GM19397 (cell line): ENCODE measurements around the gene PYGB.
A peak's percentile ranks its signal among the peaks of the same experiment; 100 is the strongest.
"Not testable (repeated sequence)": the region's sequence is repeated elsewhere in the genome, so short reads cannot be mapped to it uniquely, and the experiment has no call there.

Experiments used
- ATAC-seq: cut with Tn5 transposase; IDR thresholded peaks from one replicate; pipeline ENCODE4 v1.9.1; 2021; ENCODE audit warnings: mild to moderate bottlenecking, moderate library complexity; ENCODE audit not compliant: unreplicated experiment

PYGB gene

DNA sequence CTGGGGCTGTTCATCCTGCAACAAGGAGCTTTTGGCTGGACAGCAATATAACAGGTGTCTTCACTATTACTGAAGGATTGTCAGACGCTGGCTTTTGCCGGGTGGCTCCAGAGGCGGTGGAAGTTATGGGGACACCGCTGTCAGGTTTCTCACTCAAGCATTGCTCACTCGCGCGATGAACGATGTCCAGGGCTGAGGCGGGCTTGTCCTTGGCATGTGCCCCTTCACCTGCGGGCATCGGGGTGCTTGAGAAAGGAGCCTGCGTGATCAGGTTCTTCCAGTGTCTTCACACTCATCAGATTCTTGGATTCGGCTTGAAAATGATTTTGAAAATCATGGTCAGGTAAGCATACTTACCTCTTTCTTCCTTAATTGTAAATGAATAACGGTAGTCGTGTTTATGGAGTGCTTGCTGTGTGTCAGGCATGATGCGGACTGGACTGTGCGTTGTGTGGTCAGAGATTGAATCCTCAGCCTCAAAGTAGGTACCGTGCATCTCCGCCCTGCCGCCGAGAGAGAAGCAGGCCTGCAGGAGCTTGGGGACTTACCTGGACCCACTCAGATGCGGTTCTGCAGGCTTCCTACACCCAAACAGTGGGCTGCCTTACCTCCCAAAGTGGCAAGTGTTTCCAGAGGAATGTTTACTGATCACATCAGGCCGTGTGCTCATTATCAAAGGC lies 18.3 kb upstream of the PYGB start:
- ATAC-seq, result no peak

- ATAC-seq, result peak; percentile 83
These were observed 17.6 kb upstream of the PYGB start for GRCh38 chr20:25230166-25230831.

DNA sequence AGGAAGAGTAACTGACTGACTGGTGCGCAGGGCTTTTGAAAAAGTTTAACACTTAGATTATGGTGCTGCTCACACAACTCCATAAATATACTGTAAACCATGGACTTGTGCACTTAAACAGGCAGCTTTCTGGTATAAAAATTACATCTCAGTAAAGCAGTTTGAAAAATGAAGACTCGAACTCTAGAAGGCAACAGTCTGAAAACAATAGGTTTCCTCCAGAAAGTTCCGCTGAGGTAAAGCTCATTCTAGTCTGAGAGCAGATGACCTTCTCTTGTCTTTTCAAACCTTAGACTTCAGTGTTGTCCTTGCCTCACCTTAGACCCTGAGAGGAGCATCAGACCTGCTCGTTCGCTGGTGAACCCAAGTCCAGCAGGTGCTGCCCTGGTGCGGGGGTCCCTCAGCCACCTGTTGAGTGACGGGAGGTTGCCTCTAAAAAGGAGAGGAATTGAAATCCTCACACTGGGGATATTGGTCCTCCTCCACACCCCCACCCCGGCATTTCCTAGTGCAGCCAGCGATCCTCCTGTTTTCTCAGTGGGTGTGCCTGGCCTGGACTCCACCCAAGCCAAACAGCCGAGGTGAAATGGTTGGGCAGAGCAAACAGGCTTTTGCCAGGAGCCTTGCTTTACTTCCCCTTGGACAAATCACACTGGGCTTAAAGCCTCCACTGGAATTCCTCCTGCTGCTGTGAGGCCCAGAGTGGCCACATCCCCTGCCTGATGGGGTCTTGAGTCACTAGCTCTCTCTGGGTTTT lies 14.7 kb upstream of the PYGB start:
- ATAC-seq, result no peak

- ATAC-seq, result not testable (repeated sequence)
These were observed 13.7 kb upstream of the PYGB start for GRCh38 chr20:25234009-25234849.

DNA sequence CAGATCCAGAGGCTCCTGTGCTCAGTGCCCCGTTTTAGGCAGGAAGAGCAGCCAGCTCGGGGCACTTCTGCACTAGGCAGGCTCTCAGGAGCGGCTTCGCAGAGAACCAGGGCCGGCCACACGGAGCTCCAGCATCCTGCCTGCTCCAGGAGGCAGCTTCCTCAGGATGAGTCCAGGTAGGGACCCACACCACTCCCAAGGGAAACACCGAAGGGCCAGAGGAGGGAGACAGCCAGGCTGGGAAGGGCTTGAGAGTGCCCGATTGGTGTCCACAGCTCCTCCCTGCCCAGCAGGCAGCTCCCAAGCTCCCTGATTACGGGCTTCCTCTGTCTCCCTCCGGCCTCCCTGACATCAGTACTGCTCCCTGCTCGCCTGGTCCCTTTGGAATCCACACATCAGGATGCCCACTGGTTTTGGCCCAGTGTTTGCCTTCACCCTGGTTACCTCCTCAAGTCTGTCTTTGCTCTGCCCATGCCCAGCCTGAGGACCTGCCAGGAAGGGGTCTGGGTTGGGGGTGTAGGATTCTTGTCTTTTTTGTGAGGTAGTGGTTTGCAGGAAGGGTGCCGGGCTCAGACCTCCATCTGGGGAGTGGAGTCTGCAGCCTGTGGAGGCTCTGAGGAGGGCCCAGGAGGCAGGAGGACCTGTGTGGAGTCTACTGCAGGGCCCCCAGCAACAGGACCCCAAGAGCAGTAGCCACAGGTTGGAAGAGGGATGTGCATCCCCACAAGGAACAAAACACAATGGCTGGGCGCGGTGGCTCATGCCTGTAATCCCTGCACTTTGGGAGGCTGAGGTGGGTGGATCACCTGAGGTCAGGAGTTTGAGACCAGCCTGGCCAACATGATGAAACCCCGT lies 11.2 kb upstream of the PYGB start:
- ATAC-seq, result no peak

- no peak for ATAC-seq
These were observed 10.1 kb upstream of the PYGB start for GRCh38 chr20:25237610-25238318.

DNA sequence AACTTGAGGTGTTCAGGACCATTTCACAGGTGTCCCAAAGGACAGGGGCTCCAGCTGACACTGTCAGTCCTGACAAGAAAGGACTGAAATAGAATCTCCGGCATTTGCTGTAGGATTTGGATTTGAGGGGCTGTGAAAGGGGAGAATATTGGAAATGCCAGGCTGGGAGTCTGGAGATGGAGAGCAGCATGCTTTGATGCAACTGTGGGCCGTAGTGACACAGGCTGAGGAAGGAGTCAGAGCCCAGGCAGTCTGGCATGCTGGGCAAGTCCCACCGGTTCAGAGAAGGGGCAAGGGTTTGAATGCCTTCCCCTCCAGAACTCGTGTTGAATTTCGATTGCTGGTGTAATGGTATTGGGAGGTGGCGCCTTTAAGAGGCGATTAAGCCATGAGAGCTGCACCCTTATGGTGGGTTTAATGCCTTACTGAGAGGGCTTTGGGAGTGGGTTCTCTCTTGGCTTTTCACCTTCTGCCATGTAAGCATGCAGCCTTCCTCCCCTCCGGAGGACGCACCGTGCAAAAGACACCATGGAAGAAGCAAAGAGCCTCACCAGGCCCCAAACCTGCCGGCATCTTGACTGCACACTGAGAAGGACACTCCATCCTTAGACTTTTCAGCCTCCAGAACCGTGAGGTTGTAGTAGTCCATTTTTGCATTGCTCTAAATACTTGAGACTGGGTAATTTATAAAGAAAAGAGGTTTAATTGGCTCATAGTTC lies 9.4 kb upstream of the PYGB start:
- no peak for ATAC-seq

- ATAC-seq, result no peak
These were observed 8.2 kb upstream of the PYGB start for GRCh38 chr20:25239387-25240370.

DNA sequence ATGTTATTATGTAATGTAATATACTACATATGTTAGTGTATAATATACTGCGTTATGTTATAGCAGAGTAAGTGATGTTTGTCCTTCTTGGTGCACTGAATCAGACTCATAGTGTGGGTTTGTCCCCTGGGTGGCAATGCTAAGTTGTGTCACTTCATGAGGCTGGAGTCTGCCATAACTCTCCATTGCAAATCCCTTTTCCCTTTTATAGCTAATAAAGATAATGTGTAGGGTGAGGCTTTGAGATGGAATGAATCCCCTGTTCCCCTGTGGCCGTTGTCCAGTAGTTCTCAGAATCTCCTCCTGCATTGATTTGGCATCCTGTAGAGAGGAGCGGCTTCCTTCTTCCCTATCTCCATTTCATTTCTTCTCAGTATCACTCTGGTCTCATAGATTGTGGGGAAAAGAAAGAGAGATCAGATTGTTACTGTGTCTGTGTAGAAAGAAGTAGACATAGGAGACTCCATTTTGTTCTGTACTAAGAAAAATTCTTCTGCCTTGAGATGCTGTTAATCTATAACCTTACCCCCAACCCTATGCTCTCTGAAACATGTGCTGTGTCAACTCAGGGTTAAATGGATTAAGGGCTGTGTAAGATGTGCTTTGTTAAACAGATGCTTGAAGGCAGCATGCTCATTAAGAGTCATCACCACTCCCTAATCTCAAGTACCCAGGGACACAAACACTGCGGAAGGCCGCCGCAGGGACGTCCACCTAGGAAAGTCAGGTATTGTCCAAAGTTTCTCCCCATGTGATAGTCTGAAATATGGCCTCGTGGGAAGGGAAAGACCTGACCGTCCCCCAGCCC lies 6.8 kb upstream of the PYGB start:
- ATAC-seq, result not testable (repeated sequence)

GRCh38 chr20:25241659-25241955 lies 6.3 kb upstream of the PYGB start:
- not testable (repeated sequence) for ATAC-seq

GRCh38 chr20:25242231-25242630 lies 5.7 kb upstream of the PYGB start:
- no peak for ATAC-seq

DNA sequence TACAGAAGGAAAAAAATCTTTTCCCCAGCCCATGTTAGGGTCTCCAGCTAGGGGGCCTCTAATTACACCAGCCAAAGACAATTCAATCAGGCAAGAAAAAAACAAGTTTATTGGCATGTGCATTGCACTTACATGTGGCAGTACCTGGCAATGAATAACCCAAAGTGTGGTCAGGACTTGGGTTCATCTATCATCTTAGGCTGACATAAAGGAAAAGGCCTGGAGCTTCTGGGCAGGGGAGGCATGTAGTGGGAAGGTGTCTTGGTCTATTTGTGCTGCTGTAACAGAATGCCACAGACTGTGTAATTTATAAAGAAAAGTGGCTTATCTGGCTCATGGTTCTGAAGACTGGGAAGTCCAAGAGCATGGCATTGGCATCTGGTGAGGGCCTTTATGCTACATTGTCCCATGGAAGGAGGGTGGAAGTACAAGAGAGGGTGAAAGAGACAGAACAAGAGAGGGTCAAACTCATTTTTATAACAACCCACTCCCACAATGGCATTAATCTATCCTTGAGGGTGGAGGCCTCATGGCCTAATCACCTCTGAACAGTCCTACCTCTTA lies 4.4 kb upstream of the PYGB start:
- ATAC-seq, result no peak

- no peak for ATAC-seq
These were observed 2.9 kb upstream of the PYGB start for GRCh38 chr20:25244976-25245375.

DNA sequence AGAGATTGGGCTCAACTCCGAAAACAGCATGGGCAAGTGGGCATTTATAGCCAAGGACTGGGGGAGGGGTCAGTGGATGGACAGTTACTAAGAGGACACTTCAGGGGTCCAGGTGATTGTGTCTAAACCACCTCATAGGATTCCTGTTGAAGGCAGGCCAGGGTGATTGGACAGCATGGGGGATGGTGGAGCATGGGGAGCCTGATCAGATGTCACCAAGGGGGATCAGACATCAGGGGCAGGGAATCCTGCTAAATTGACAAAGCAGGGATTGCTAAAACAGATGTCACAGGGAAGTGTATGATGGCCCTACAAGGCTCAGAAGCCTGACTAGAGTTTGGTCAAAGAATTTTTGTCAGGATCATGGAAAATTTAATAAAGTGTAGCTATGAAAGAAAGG lies 2.4 kb upstream of the PYGB start:
- ATAC-seq, result no peak

DNA sequence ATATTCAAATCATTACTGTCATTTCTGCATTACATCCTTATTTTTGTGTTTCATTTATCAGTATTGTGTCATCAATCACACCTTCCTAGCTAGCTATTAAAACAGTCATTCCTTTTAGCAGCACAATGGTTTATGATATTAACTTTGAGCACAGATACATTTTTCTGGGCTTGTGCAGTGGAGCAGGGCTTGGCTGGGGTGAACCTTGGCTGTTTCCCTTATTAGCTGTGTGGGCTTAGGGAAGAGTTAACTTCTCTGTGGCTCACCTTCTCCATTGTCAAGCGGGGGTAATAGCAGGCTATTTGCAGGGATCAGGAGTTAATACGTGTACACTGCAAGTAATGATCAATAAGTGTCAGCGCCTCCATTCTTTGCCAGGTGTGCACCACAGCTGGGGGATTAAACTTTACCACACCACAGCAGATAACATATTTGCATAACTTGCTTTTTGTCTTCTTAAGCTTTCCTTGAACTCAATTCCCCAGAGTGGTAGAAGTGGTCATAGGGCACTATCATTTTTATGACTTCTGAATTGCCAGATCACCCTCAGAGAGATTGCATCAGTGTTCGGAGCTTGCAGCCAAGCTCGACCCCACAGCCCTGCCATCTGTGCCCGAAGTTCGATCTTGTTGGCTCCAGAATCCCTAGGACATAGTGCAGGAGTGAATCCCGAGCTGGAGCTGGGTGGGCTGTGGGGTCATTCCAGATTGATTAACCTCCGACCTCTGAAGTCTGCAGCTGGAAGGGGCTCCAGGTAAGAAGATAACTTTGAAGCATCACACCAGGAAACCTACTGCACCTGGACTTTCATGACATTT lies 1.5 kb upstream of the PYGB start:
- peak; percentile 28 for ATAC-seq

GRCh38 chr20:25247000-25247517 lies 826 bp upstream of the PYGB start:
- no peak for ATAC-seq
